Measurements from ENCODE around the gene SYT12.

GRCh38 chr11:67024966-67025365 is 2.0 kb downstream of the SYT12 start:
- TF ChIP-seq CTCF (IDR thresholded peaks at IDR 0.05; ENCODE audit: insufficient read depth, low read length, poor library complexity, severe bottlenecking) (no peak), EZH2phosphoT487 (conservative IDR thresholded peaks at IDR 0.05; ENCODE audit: low read length) (no peak)

Data from SU-DHL-6 (cell line).